GM12891 (cell line): ENCODE data around the gene PTPN14.

ENCODE experiments used
- PAX5 ChIP-seq: IDR thresholded peaks from 2 replicates; pipeline ENCODE4 v1.6.1; 2011; ENCODE audit warnings: low read length, moderate library complexity, mild to moderate bottlenecking; ENCODE audit not compliant: insufficient read depth, severe bottlenecking
- POLR2AphosphoS5 ChIP-seq: IDR thresholded peaks from 2 replicates; pipeline ENCODE4 v1.6.1; 2011; ENCODE audit warnings: low read depth, low read length, control low read depth

DNA sequence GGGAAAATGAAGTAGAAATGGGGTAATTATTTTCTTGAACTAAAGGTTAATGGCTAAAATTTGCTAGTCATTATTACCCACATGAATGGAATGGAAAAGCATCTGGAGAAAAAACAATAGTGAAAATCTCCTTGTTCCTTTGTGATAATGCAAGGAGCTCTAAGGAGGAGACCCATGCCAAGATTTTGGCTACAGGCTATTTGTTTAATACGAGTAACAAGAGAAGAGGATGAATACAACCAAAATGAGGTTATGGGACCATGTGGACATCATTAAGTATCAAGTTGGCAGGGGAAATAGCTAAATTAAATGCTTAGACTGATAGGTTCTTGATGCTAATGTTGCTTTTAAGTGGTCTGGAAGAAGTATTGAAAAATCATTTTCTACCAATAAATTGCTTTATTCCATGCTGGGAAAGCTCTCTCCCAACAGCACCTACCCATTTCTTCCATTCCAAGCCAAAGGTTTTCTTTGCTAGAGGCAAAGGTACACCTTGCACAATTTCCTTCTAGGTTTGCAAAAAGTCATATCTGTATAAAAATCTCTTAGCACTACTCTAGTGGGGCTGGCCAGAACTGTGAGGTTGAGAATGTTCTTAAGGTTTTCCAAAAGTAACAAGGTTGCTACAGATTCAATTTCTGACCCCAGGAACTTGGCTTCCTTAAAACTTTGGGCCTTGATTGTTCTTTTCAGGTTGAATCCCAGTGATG lies 170.3 kb downstream of the PTPN14 start:
- TF ChIP-seq PAX5 (no peak), POLR2AphosphoS5 (no peak)
